K562 (cell line): ENCODE data around the gene MPIG6B. TPM values are rescaled to one million over a fixed set of nuclear protein-coding genes. Genes with fewer than 3 reads are reported as not detected.
A peak's percentile ranks its signal among the peaks of the same experiment; 100 is the strongest.

ENCODE experiments used
- BMI1 ChIP-seq: fragments of 150-350 bp; IDR thresholded peaks from 2 replicates; pipeline ENCODE4 v1.6.1; 2014; ENCODE audit warnings: low read length
- CSDE1 ChIP-seq, 2 experiments: fragments of 450-650 bp; IDR thresholded peaks; 2 replicates each; pipeline ENCODE4 v1.6.1; 2016; ENCODE audit warnings: mild to moderate bottlenecking in 1 of 2
- DMBX1 ChIP-seq: fragments of 250-450 bp; sonication (Bioruptor Pico); IDR thresholded peaks from 2 replicates; pipeline ENCODE4 v1.8.0; 2022; ENCODE audit warnings: inconsistent platforms, mild to moderate bottlenecking, moderate library complexity, borderline replicate concordance
- HINFP ChIP-seq: fragments of 450-650 bp; conservative IDR thresholded peaks from 2 replicates; pipeline ENCODE4 v1.6.1; 2016; ENCODE audit warnings: missing genetic modification characterization, low read depth, mild to moderate bottlenecking, control low read depth, missing compliant biosample characterization
- KLF6 ChIP-seq: fragments of 250-450 bp; sonication (Bioruptor Pico); IDR thresholded peaks from 2 replicates; pipeline ENCODE4 v1.4.0; 2020; ENCODE audit warnings: mild to moderate bottlenecking, moderate library complexity, borderline replicate concordance
- MYBL2 ChIP-seq, 2 experiments: fragments of 450-650 bp in 1 of 2; sonication (generic) in 1 of 2; formaldehyde crosslinking in 1 of 2; IDR thresholded peaks; 2 replicates each; pipeline versions ENCODE4 v1.6.1 to v1.8.1; 2017 to 2022; ENCODE audit warnings: borderline replicate concordance in 1 of 2, inconsistent platforms in 1 of 2, low read depth in 1 of 2, mild to moderate bottlenecking in 1 of 2, missing genetic modification reagents in 1 of 2, moderate library complexity in 1 of 2
- NFYB ChIP-seq: IDR thresholded peaks from 2 replicates; pipeline ENCODE4 v1.6.1; 2011; ENCODE audit warnings: mild to moderate bottlenecking, moderate library complexity; ENCODE audit not compliant: insufficient read length; ENCODE audit errors: extremely low read depth
- RBBP5 ChIP-seq: fragments of 200-600 bp; sonication (generic); IDR thresholded peaks from 2 replicates; pipeline ENCODE4 v1.6.1; 2012; ENCODE audit warnings: borderline replicate concordance, mild to moderate bottlenecking, low read length, control low read depth, inconsistent platforms; ENCODE audit not compliant: insufficient read depth, poor library complexity, severe bottlenecking
- SMARCE1 ChIP-seq: fragments of 450-650 bp; IDR thresholded peaks from 2 replicates; pipeline ENCODE4 v1.7.1; 2016; ENCODE audit warnings: mild to moderate bottlenecking
- TEAD4 ChIP-seq, 2 experiments: sonication (generic) in 1 of 2; formaldehyde crosslinking in 1 of 2; IDR thresholded peaks; 2 replicates each; pipeline versions ENCODE4 v1.6.1 to v1.8.0; 2012 to 2022; ENCODE audit warnings: borderline replicate concordance in 1 of 2, inconsistent platforms in 1 of 2, low read length in 1 of 2, mild to moderate bottlenecking in 1 of 2, missing genetic modification reagents in 1 of 2
- THAP12 ChIP-seq: fragments of 250-450 bp; sonication (Bioruptor Pico); IDR thresholded peaks from 2 replicates; pipeline ENCODE4 v1.9.0; 2021; ENCODE audit warnings: mild to moderate bottlenecking, inconsistent platforms
- TSC22D4 ChIP-seq: fragments of 450-650 bp; IDR thresholded peaks from 2 replicates; pipeline ENCODE4 v1.6.1; 2016; ENCODE audit warnings: missing genetic modification characterization, missing biosample characterization, control low read depth
- ZC3H4 ChIP-seq: sonication (generic); formaldehyde crosslinking; IDR thresholded peaks from 2 replicates; pipeline ENCODE4 v1.9.0; 2021; ENCODE audit warnings: missing genetic modification reagents, borderline replicate concordance
- ZKSCAN3 ChIP-seq: fragments of 250-450 bp; sonication (Bioruptor Pico); IDR thresholded peaks from 2 replicates; pipeline ENCODE4 v1.4.0; 2020
- ZNF253 ChIP-seq: fragments of 250-450 bp; sonication (Bioruptor Pico); conservative IDR thresholded peaks from 2 replicates; pipeline ENCODE4 v1.6.1; 2021; ENCODE audit warnings: mild to moderate bottlenecking
- ZNF384 ChIP-seq: IDR thresholded peaks from 2 replicates; pipeline ENCODE4 v1.6.1; 2012; ENCODE audit warnings: low read depth, low read length, improper control_type of control experiment
- ZNF444 ChIP-seq: fragments of 250-450 bp; sonication (Bioruptor Pico); IDR thresholded peaks from 2 replicates; pipeline ENCODE4 v1.4.0; 2020; ENCODE audit warnings: mild to moderate bottlenecking, moderate library complexity
- polyA plus RNA-seq, 8 experiments: library from polyadenylated mRNA; depleted of rRNA in 4 of 8; stranded (reverse) in 5 of 8; unstranded in 3 of 8; fragments of >200 nt; fragmentation: Nextera tagmentation in 2 of 8; fragmentation: Illumina TruSeq in 1 of 8; extraction: Ambion mirVana in 2 of 8; extraction: Trizol in 1 of 8; gene quantifications; 2 replicates each; pipeline versions ENCODE4 v1.2.1 to v1.2.3, GENCODE V29; 2011 to 2014; ENCODE audit warnings: inconsistent platforms in 1 of 8, missing spikeins in 1 of 8
- total RNA-seq, 7 experiments: library from RNA; depleted of rRNA in 6 of 7; stranded (reverse); fragments of >200 nt in 6 of 7; fragmentation: Illumina TruSeq in 2 of 7; extraction: Trizol in 2 of 7; gene quantifications; 2 replicates each; pipeline versions ENCODE4 v1.2.1 to v1.2.3, GENCODE V29; 2011 to 2021; ENCODE audit warnings: low replicate concordance in 1 of 7
- TF ChIP-seq, protein P1 (sequence below), 2 experiments: fragments of 200-800 bp in 1 of 2; sonication (Bioruptor generic) in 1 of 2; sonication (generic) in 1 of 2; formaldehyde crosslinking in 1 of 2; IDR thresholded peaks in 1 of 2; conservative IDR thresholded peaks in 1 of 2; 2 replicates each; pipeline versions ENCODE4 v1.5.0 to v1.6.1; 2016 to 2020; ENCODE audit warnings: missing compliant biosample characterization in 1 of 2, missing genetic modification characterization in 1 of 2, missing genetic modification reagents in 1 of 2
- TF ChIP-seq, protein P2 (sequence below): fragments of 250-450 bp; sonication (Bioruptor Pico); IDR thresholded peaks from 2 replicates; pipeline ENCODE4 v1.8.0; 2021; ENCODE audit warnings: moderate library complexity, mild to moderate bottlenecking, inconsistent platforms

The MPIG6B gene
- total and polyA plus RNA-seq, 9 of the 15 experiments (the other 6 are each of a cell fraction or from before 2014, with no cell fraction given) = 0.11 to 1.2 (median 0.28) TPM; not detected in 1

- TF ChIP-seq ZC3H4 (peak; percentile 30; the same call in 1 of the 2 replicates), CSDE1 (IDR thresholded peaks at IDR 0.05) (no peak), ZNF444 (CRISPR knock-in tag) (no peak), NFYB (no peak), KLF6 (CRISPR knock-in tag) (no peak), HINFP (tag) (no peak), DMBX1 (CRISPR knock-in tag) (no peak), ZKSCAN3 (CRISPR knock-in tag) (no peak), TSC22D4 (no peak), SMARCE1 (no peak), TEAD4 (IDR thresholded peaks at IDR 0.05; ENCODE audit: low read length) (no peak), TEAD4 (CRISPR knock-in tag; IDR thresholded peaks at IDR 0.05; ENCODE audit: borderline replicate concordance) (no peak), RBBP5 (peak; percentile 21), ZNF384 (no peak), MYBL2 (IDR thresholded peaks at IDR 0.05; ENCODE audit: low read depth) (no peak), MYBL2 (CRISPR knock-in tag; IDR thresholded peaks at IDR 0.05; ENCODE audit: borderline replicate concordance) (no peak), ZNF253 (CRISPR knock-in tag) (no peak), BMI1 (no peak), THAP12 (CRISPR knock-in tag) (no peak)
- TF ChIP-seq, protein P1, sequence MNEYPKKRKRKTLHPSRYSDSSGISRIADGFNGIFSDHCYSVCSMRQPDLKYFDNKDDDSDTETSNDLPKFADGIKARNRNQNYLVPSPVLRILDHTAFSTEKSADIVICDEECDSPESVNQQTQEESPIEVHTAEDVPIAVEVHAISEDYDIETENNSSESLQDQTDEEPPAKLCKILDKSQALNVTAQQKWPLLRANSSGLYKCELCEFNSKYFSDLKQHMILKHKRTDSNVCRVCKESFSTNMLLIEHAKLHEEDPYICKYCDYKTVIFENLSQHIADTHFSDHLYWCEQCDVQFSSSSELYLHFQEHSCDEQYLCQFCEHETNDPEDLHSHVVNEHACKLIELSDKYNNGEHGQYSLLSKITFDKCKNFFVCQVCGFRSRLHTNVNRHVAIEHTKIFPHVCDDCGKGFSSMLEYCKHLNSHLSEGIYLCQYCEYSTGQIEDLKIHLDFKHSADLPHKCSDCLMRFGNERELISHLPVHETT (CRISPR knock-in tag; conservative IDR thresholded peaks at IDR 0.05 in 1 of 2, IDR thresholded peaks at IDR 0.05 in 1 of 2) = no peak
- TF ChIP-seq, protein P2, sequence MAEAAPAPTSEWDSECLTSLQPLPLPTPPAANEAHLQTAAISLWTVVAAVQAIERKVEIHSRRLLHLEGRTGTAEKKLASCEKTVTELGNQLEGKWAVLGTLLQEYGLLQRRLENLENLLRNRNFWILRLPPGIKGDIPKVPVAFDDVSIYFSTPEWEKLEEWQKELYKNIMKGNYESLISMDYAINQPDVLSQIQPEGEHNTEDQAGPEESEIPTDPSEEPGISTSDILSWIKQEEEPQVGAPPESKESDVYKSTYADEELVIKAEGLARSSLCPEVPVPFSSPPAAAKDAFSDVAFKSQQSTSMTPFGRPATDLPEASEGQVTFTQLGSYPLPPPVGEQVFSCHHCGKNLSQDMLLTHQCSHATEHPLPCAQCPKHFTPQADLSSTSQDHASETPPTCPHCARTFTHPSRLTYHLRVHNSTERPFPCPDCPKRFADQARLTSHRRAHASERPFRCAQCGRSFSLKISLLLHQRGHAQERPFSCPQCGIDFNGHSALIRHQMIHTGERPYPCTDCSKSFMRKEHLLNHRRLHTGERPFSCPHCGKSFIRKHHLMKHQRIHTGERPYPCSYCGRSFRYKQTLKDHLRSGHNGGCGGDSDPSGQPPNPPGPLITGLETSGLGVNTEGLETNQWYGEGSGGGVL (CRISPR knock-in tag) = no peak
These were observed 52.7 kb downstream of the MPIG6B start (continued) for GRCh38 chr6:31775633-31776484.
